PC-9 (cell line): Measurements from ENCODE around the gene AGPAT3.
"Not testable (repeated sequence)": the region's sequence is repeated elsewhere in the genome, so short reads cannot be mapped to it uniquely, and the experiment has no call there.

Source experiments
- EZH2 ChIP-seq: fragments of 200-600 bp; sonication (generic); IDR thresholded peaks from 2 replicates; pipeline ENCODE4 v1.8.0; 2017; ENCODE audit warnings: antibody characterized with exemption, low read depth
- TF ChIP-seq, protein P1 (sequence below): fragments of 200-600 bp; sonication (generic); conservative IDR thresholded peaks from 2 replicates; pipeline ENCODE4 v1.6.1; 2017; ENCODE audit warnings: mixed run types, antibody characterized with exemption, mild to moderate bottlenecking, moderate library complexity

DNA sequence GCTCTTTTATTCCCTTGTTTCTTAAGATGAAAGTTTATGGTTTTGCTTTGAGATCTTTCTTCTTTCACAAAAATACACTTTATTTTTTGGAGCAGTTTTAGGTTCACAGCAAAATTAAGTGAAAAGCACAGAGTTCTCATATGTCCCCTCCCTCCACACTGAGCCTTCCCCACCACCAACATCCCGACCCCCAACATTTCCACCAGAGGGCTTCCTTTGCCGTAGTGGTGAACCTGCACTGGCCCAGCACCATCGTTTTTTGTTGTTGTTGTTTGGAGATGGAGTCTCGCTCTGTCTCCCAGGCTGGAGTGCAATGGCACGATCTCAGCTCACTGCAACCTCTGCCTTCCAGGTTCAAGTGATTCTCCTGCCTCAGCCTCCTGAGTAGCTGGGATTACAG, 20.1 kb upstream of the AGPAT3 start:
- TF ChIP-seq, protein P1, sequence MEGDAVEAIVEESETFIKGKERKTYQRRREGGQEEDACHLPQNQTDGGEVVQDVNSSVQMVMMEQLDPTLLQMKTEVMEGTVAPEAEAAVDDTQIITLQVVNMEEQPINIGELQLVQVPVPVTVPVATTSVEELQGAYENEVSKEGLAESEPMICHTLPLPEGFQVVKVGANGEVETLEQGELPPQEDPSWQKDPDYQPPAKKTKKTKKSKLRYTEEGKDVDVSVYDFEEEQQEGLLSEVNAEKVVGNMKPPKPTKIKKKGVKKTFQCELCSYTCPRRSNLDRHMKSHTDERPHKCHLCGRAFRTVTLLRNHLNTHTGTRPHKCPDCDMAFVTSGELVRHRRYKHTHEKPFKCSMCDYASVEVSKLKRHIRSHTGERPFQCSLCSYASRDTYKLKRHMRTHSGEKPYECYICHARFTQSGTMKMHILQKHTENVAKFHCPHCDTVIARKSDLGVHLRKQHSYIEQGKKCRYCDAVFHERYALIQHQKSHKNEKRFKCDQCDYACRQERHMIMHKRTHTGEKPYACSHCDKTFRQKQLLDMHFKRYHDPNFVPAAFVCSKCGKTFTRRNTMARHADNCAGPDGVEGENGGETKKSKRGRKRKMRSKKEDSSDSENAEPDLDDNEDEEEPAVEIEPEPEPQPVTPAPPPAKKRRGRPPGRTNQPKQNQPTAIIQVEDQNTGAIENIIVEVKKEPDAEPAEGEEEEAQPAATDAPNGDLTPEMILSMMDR = not testable (repeated sequence)
- TF ChIP-seq EZH2 = not testable (repeated sequence)
